GM12878 (cell line): ENCODE measurements around the gene SPDYE3. TPM values are rescaled to one million over a fixed set of nuclear protein-coding genes. Genes with fewer than 3 reads are reported as not detected.
"Not testable (repeated sequence)": the region's sequence is repeated elsewhere in the genome, so short reads cannot be mapped to it uniquely, and the experiment has no call there.

ENCODE experiments used
- ATAC-seq: fragments of 200-7000 bp; cut with Tn5 transposase; 3 replicates; pipeline ENCODE4 v1.9.1; 2020; ENCODE audit warnings: mild to moderate bottlenecking, moderate library complexity
- BruUV-seq: library from RNA; stranded (reverse); fragments of 400-500 nt; replicated peaks from 2 replicates; lab custom pipeline; 2021; lab: Mats Ljungman, UMichigan
- CTCF ChIA-PET: fragments of 300-600 bp; sonication (Branson Sonifier 250); formaldehyde crosslinking; extraction: SDS; loops from one replicate; lab custom pipeline; 2021; ENCODE audit warnings: inconsistent platforms; lab: Yijun Ruan, JAX
- POLR2A ChIA-PET: fragments of 350-600 bp; formaldehyde crosslinking; extraction: SDS; loops from one replicate; lab custom pipeline; 2021; ENCODE audit warnings: inconsistent platforms; lab: Charles Lee
- RAD21 ChIA-PET: fragments of 300-600 bp; sonication (Branson Sonifier 250); formaldehyde crosslinking; loops from one replicate; lab custom pipeline; 2023; ENCODE audit warnings: antibody characterized with exemption; ENCODE audit not compliant: unreplicated experiment; lab: Charles Lee
- SMC1A ChIA-PET: fragments of 300-600 bp; sonication (Branson Sonifier 250); formaldehyde crosslinking; loops from one replicate; lab custom pipeline; 2023; ENCODE audit not compliant: unreplicated experiment, uncharacterized antibody; lab: Charles Lee
- DNase-seq: peaks from one replicate; pipeline ENCODE4 v3.0.0-alpha.2; 2011; ENCODE audit warnings: low read depth, low spot score
- FAIRE-seq: peaks from 3 replicates; lab custom pipeline; 2011; peaks lifted over from hg19 to GRCh38; lab: Jason Lieb, UNC
- H2AFZ ChIP-seq: 2 replicates; pipeline ENCODE4 v1.6.0; 2011; ENCODE audit warnings: low read depth, low read length, control low read depth; ENCODE audit not compliant: control insufficient read depth
- H3K27ac ChIP-seq: 2 replicates; pipeline ENCODE4 v1.5.1; 2011; ENCODE audit warnings: control low read depth; ENCODE audit not compliant: control insufficient read depth, insufficient read depth
- H3K27me3 ChIP-seq, 2 experiments: replicated peaks in 1 of 2; 2 replicates each; pipeline versions ENCODE4 v1.6.0 to v1.6.1; 2011; ENCODE audit warnings: low read length in 1 of 2; ENCODE audit not compliant: control insufficient read depth in 2 of 2, insufficient read depth in 2 of 2
- H3K36me3 ChIP-seq, 2 experiments: 2 replicates each; pipeline ENCODE4 v1.5.1; 2011; ENCODE audit warnings: low read length in 1 of 2; ENCODE audit not compliant: control insufficient read depth in 2 of 2, insufficient read depth in 2 of 2
- H3K4me1 ChIP-seq: 2 replicates; pipeline ENCODE4 v1.6.1; 2011; ENCODE audit warnings: mild to moderate bottlenecking, low read length, moderate library complexity, mixed read lengths; ENCODE audit not compliant: control insufficient read depth, insufficient read depth
- H3K4me2 ChIP-seq: 2 replicates; pipeline ENCODE4 v1.6.0; 2011; ENCODE audit warnings: control low read depth; ENCODE audit not compliant: control insufficient read depth, insufficient read depth
- H3K4me3 ChIP-seq: fragments of 200-600 bp; sonication (generic); 2 replicates; pipeline ENCODE4 v1.5.1; 2016
- H3K79me2 ChIP-seq: 2 replicates; pipeline ENCODE4 v1.6.0; 2011; ENCODE audit warnings: low read length; ENCODE audit not compliant: control insufficient read depth, insufficient read depth
- H3K9ac ChIP-seq: 2 replicates; pipeline ENCODE4 v1.8.0; 2011; ENCODE audit warnings: low read length, control low read depth, mixed read lengths; ENCODE audit not compliant: control insufficient read depth, insufficient read depth
- H3K9me3 ChIP-seq: replicated peaks from 3 replicates; pipeline ENCODE4 v1.5.1; 2011; ENCODE audit warnings: mild to moderate bottlenecking, low read length; ENCODE audit not compliant: control insufficient read depth, insufficient read depth
- H4K20me1 ChIP-seq: 2 replicates; pipeline ENCODE4 v1.6.0; 2011; ENCODE audit not compliant: control insufficient read depth, insufficient read depth
- BACH1 ChIP-seq: fragments of 450-650 bp; IDR thresholded peaks from 2 replicates; pipeline ENCODE4 v1.6.1; 2017; ENCODE audit warnings: mild to moderate bottlenecking, borderline replicate concordance
- CBFB ChIP-seq: IDR thresholded peaks from 2 replicates; pipeline ENCODE4 v1.6.1; 2016; ENCODE audit warnings: antibody characterized with exemption, low read depth
- CHD2 ChIP-seq: IDR thresholded peaks from 2 replicates; pipeline ENCODE4 v1.6.1; 2011; ENCODE audit warnings: low read depth, low read length, improper control_type of control experiment, borderline replicate concordance
- HDAC6 ChIP-seq: fragments of 200-600 bp; sonication (generic); IDR thresholded peaks from one replicate; pipeline ENCODE4 v1.8.0; 2017; ENCODE audit warnings: antibody characterized with exemption; ENCODE audit not compliant: unreplicated experiment
- MYB ChIP-seq: fragments of 150-350 bp; IDR thresholded peaks from 2 replicates; pipeline ENCODE4 v1.6.1; 2014; ENCODE audit warnings: mild to moderate bottlenecking, low read depth, low read length, borderline replicate concordance
- NR2F1 ChIP-seq: fragments of 450-650 bp; conservative IDR thresholded peaks from 2 replicates; pipeline ENCODE4 v1.6.1; 2017; ENCODE audit warnings: mild to moderate bottlenecking
- POU2F2 ChIP-seq: IDR thresholded peaks from 3 replicates; pipeline ENCODE4 v1.6.1; 2011; ENCODE audit warnings: low read depth, mild to moderate bottlenecking, low read length, borderline replicate concordance
- SMAD1 ChIP-seq: fragments of 450-650 bp; IDR thresholded peaks from 2 replicates; pipeline ENCODE4 v1.6.1; 2018; ENCODE audit warnings: mild to moderate bottlenecking, low read depth; ENCODE audit not compliant: partially characterized antibody
- STAT1 ChIP-seq: fragments of 450-650 bp; conservative IDR thresholded peaks from 2 replicates; pipeline ENCODE4 v1.6.1; 2014; ENCODE audit warnings: antibody characterized with exemption, mild to moderate bottlenecking
- WGBS: methylation state at CpG from one replicate; pipeline ENCODE4 v1.1.6; 2016; ENCODE audit warnings: low lambda C conversion rate; ENCODE audit not compliant: insufficient replicate concordance, insufficient coverage; ENCODE audit errors: missing lambda C conversion rate; 5-methylcytosine and 5-hydroxymethylcytosine counted together
- in situ Hi-C: fragments of 300-500 bp; cut with MboI; formaldehyde crosslinking; loops from 9 replicates; pipeline ENCODE4 v1.14.3; 2018; ENCODE audit warnings: mixed read lengths
- intact Hi-C: fragments of 100-400 bp; cut with micrococcal nuclease; formaldehyde crosslinking; loops from one replicate; pipeline ENCODE4 v1.14.2; 2022; ENCODE audit not compliant: unreplicated experiment
- polyA plus RNA-seq, 11 experiments: library from polyadenylated mRNA; depleted of rRNA in 4 of 11; unstranded in 6 of 11; stranded (reverse) in 5 of 11; fragments of >200 nt; fragmentation: Nextera tagmentation in 4 of 11; fragmentation: Illumina TruSeq in 1 of 11; extraction: Ambion mirVana in 4 of 11; extraction: Trizol in 1 of 11; gene quantifications; 1 replicate in 1 of 11; 2 replicates in 10 of 11; pipeline versions ENCODE4 v1.2.1 to v1.2.3, GENCODE V29; 2011 to 2016; ENCODE audit warnings: inconsistent platforms in 2 of 11, missing spikeins in 2 of 11, low read depth in 1 of 11
- total RNA-seq, 4 experiments: library from RNA; depleted of rRNA in 3 of 4; stranded (reverse); fragments of >200 nt in 3 of 4; fragmentation: Illumina TruSeq in 1 of 4; extraction: Trizol in 1 of 4; gene quantifications; 2 replicates each; pipeline versions ENCODE4 v1.2.1 to v1.2.3, GENCODE V29; 2013 to 2021

SPDYE3 gene
- total and polyA plus RNA-seq, 10 of the 15 experiments (the other 5 are each of a cell fraction or from before 2014, with no cell fraction given), result 0.03 to 9.4 (median 1.4) TPM; not detected in 4

GRCh38 chr7:100335566-100336466 lies 28.3 kb downstream of the SPDYE3 start (continued):
- 0 out of 2 replicates have a peak, but pooled peaks have one; percentile 42 for TF ChIP-seq CBFB
- TF ChIP-seq BACH1, result peak; percentile 87
- peak; percentile 70 for TF ChIP-seq HDAC6
- peak; percentile 90 for TF ChIP-seq NR2F1
- peak; percentile 75; the same call in 1 of the 2 replicates for TF ChIP-seq MYB
- TF ChIP-seq CHD2, result peak; percentile 50; the same call in 1 of the 2 replicates
- peak; percentile 65; the same call in 2 of the 3 replicates for TF ChIP-seq POU2F2
- TF ChIP-seq SMAD1, result peak; percentile 71
- peak; percentile 28; the same call in 1 of the 2 replicates for TF ChIP-seq STAT1

- BruUV-seq, H3K36me3 ChIP-seq, RAD21 ChIA-PET, H3K27ac ChIP-seq, H4K20me1 ChIP-seq, H3K9me3 ChIP-seq, H3K4me1 ChIP-seq, ATAC-seq, H3K27me3 ChIP-seq, H2AFZ ChIP-seq, FAIRE-seq, intact Hi-C loops, DNase-seq, SMC1A ChIA-PET, CTCF ChIA-PET, H3K9ac ChIP-seq, in situ Hi-C loops, H3K4me2 ChIP-seq: not testable (repeated sequence)
- H3K79me2 ChIP-seq, result peaks cover 37% of the 10 kb centered on the region
- H3K4me3 ChIP-seq, result peak overlapping the region; percentile 13
- WGBS, result 95% methylated on average over 15 of the region's 15 CpGs
- POLR2A ChIA-PET, result interaction anchor here (0.7 to 1.1 kb wide), 2 partner anchors 91 to 120 kb away, joined by 3 read pairs; partner anchors contain the start of gene ZCWPW1
Measured at GRCh38 chr7:100338083-100338696, 30.7 kb downstream of the SPDYE3 start.
